SU-DHL-6 (cell line): ENCODE measurements around the gene B9D2.

ENCODE experiments used
- H2AFZ ChIP-seq: fragments of 200-600 bp; sonication (generic); 2 replicates; pipeline ENCODE4 v1.6.1; 2014; ENCODE audit warnings: low read depth, mild to moderate bottlenecking, moderate library complexity, mixed read lengths, antibody characterized with exemption, low read length; ENCODE audit not compliant: severe bottlenecking
- H3F3A ChIP-seq: fragments of 200-600 bp; shearing (Covaris generic); 2 replicates; pipeline ENCODE4 v1.6.0; 2016; ENCODE audit warnings: antibody characterized with exemption, mild to moderate bottlenecking; ENCODE audit not compliant: insufficient read depth
- H3K27ac ChIP-seq: fragments of 200-600 bp; sonication (generic); 2 replicates; pipeline ENCODE4 v1.5.1; 2016; ENCODE audit warnings: low read depth, mild to moderate bottlenecking, low read length, moderate library complexity, mixed read lengths
- H3K27me3 ChIP-seq: fragments of 200-600 bp; sonication (generic), shearing (Covaris generic); 2 replicates; pipeline ENCODE4 v1.6.0; 2014; ENCODE audit warnings: mild to moderate bottlenecking, low read length
- H3K36me3 ChIP-seq: fragments of 200-600 bp; sonication (generic); 2 replicates; pipeline ENCODE4 v1.6.1; 2014; ENCODE audit warnings: mild to moderate bottlenecking, low read length, mixed read lengths
- H3K4me2 ChIP-seq: fragments of 300-600, 200-600 bp; shearing (Covaris generic), sonication (generic); 2 replicates; pipeline ENCODE4 v1.6.0; 2014; ENCODE audit warnings: low read length, low read depth, mild to moderate bottlenecking; ENCODE audit not compliant: poor library complexity, severe bottlenecking
- H3K4me3 ChIP-seq: fragments of 200-600 bp; sonication (generic); 2 replicates; pipeline ENCODE4 v1.5.1; 2014; ENCODE audit warnings: antibody characterized with exemption, low read length, mild to moderate bottlenecking, mixed read lengths; ENCODE audit not compliant: insufficient read depth, poor library complexity, severe bottlenecking
- H3K79me2 ChIP-seq: fragments of 200-600 bp; sonication (generic); 2 replicates; pipeline ENCODE4 v1.6.1; 2014; ENCODE audit warnings: mild to moderate bottlenecking, low read length, moderate library complexity; ENCODE audit not compliant: insufficient read depth
- H3K9ac ChIP-seq: fragments of 200-600 bp; sonication (generic); 2 replicates; pipeline ENCODE4 v1.7.0; 2014; ENCODE audit warnings: mild to moderate bottlenecking, low read length
- H3K9me2 ChIP-seq: fragments of 200-600 bp; sonication (generic); replicated peaks from 2 replicates; pipeline ENCODE4 v1.6.1; 2014; ENCODE audit warnings: low read length; ENCODE audit not compliant: insufficient read depth
- H3K9me3 ChIP-seq: fragments of 200-600 bp; sonication (generic); 2 replicates; pipeline ENCODE4 v1.6.1; 2014; ENCODE audit warnings: low read length, mixed read lengths; ENCODE audit not compliant: insufficient read depth
- H4K20me1 ChIP-seq: fragments of 200-600 bp; sonication (generic); 2 replicates; pipeline ENCODE4 v1.6.1; 2014; ENCODE audit warnings: low read depth, mild to moderate bottlenecking, antibody characterized with exemption, low read length, moderate library complexity, mixed read lengths
- EZH2phosphoT487 ChIP-seq: fragments of 200-600 bp; sonication (generic), shearing (Covaris generic); conservative IDR thresholded peaks from 2 replicates; pipeline ENCODE4 v1.6.1; 2018; ENCODE audit warnings: mild to moderate bottlenecking, antibody characterized with exemption, low read length, moderate library complexity, mixed read lengths
- TF ChIP-seq, protein P1 (sequence below): fragments of 200-600 bp; sonication (generic); IDR thresholded peaks from one replicate; pipeline ENCODE4 v1.5.1; 2017; ENCODE audit warnings: antibody characterized with exemption, mild to moderate bottlenecking, low read length, moderate library complexity; ENCODE audit not compliant: insufficient read depth, poor library complexity, severe bottlenecking

Gene B9D2

DNA sequence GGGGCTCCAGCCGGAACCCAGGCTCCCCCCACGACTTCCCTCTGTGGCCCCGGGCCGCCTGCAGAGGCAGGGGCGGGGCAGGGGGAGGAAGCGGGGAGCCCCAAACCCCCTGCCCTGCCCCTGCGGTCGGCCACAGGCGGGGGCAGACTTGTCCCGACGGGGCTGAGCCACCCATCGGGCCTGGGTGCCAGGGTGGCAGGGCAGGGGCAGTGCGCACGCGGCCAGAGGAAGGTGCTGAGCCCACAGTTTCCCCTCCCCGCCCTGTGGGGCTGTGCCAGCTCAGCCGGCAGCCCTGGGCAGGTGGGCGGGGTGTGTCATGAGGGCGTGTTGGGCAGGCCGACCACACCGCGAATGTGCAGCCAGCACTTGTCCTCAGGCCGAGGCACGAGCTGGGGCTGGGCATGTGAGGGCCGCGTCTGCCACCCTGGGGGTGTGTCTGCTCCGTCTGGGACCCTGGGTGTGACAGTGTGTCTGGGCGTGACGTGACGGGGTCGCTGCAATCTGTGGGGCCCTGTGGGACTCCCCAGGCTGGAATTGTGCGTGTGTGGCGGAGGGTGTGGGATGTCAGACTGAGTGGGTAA, 36.3 kb downstream of the B9D2 start:
- H3K27ac ChIP-seq: peak overlapping the region; percentile 91
- no peaks in the 10 kb centered on the region for H3K9me2 ChIP-seq
- peak overlapping the region; percentile 65 for H3K9ac ChIP-seq
- H3K79me2 ChIP-seq: no peaks in the 10 kb centered on the region
- TF ChIP-seq EZH2phosphoT487: no peak
- TF ChIP-seq, protein P1, sequence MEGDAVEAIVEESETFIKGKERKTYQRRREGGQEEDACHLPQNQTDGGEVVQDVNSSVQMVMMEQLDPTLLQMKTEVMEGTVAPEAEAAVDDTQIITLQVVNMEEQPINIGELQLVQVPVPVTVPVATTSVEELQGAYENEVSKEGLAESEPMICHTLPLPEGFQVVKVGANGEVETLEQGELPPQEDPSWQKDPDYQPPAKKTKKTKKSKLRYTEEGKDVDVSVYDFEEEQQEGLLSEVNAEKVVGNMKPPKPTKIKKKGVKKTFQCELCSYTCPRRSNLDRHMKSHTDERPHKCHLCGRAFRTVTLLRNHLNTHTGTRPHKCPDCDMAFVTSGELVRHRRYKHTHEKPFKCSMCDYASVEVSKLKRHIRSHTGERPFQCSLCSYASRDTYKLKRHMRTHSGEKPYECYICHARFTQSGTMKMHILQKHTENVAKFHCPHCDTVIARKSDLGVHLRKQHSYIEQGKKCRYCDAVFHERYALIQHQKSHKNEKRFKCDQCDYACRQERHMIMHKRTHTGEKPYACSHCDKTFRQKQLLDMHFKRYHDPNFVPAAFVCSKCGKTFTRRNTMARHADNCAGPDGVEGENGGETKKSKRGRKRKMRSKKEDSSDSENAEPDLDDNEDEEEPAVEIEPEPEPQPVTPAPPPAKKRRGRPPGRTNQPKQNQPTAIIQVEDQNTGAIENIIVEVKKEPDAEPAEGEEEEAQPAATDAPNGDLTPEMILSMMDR: no peak
- no peak overlapping the region for H2AFZ ChIP-seq
- H3K36me3 ChIP-seq: no peaks in the 10 kb centered on the region
- H4K20me1 ChIP-seq: no peaks in the 10 kb centered on the region
- H3K4me3 ChIP-seq: peak overlapping the region; percentile 43
- peaks cover 31% of the 10 kb centered on the region for H3F3A ChIP-seq
- H3K9me3 ChIP-seq: no peaks in the 10 kb centered on the region
- H3K4me2 ChIP-seq: peak overlapping the region; percentile 79
- no peaks in the 10 kb centered on the region for H3K27me3 ChIP-seq

DNA sequence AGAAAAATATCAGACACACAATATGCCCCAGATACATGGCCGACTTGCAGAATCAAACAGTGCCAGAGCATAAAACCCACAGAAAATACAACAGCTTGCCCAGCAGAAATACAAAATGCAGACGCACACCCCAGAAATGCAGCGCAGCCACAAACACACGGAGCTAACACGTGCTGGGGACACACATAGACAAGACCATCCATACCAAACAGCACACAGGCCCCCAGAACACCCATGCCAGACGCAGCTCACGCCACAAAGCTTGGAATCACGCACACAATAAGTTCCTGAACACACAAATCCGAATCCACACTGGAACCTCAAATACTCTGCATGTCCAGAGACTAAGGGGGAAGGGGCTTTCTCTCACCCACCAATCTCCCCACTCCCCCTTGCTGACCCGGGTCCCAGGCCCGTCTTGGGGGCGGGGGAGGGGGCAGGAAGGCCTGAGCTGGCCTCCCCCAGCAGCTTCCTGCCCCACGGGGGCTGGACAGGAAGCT, 36.8 kb downstream of the B9D2 start:
- Histone ChIP-seq H2AFZ (peak overlapping the region; percentile 10), H3K9me3 (no peaks in the 10 kb centered on the region), H3K27me3 (no peaks in the 10 kb centered on the region), H3K9ac (peak overlapping the region; percentile 65), H3K4me2 (peak overlapping the region; percentile 79), H3K79me2 (no peaks in the 10 kb centered on the region), H4K20me1 (no peaks in the 10 kb centered on the region), H3K27ac (peak overlapping the region; percentile 91), H3K36me3 (no peaks in the 10 kb centered on the region), H3F3A (peaks cover 31% of the 10 kb centered on the region), H3K4me3 (peak overlapping the region; percentile 43), H3K9me2 (no peaks in the 10 kb centered on the region)
- TF ChIP-seq, protein P1: no peak
- no peak for TF ChIP-seq EZH2phosphoT487

DNA sequence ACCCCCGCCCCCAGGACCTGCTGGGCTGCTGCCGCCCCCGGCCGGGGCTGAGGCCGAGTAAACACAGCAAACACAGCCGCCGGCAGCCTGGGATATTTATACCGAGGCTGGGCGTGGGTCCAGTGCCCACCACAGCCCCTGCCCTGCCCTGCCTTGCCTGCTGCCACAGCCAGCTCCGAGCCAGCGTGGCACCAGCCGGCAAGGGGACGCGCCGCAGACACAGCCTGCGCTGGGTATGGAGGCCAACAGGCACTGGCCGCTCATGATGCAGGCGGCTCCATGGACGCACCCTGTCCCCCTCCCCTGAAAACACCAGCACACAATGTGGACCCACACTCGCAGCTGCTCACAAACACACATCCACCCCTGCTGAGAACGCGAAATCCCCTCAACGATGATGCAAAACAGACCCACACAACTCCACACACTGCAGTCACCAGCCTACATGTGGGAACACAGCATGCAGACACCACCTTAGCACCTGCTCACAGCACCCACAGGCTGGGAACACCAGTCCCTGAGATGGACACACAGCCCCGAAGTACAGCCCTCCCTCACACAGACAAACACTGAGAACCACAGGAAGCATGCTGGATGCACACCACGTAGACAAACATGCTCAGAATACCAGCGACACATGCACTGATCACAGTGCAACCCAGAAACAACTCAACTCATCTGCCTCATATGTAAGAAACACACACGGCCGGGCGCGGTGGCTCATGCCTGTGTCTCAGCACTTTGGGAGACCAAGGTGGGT, 37.8 kb downstream of the B9D2 start:
- Histone ChIP-seq H3K27ac (peak overlapping the region; percentile 91), H3K4me2 (peak overlapping the region; percentile 79), H3K9me2 (no peaks in the 10 kb centered on the region), H2AFZ (no peak overlapping the region), H3K27me3 (no peaks in the 10 kb centered on the region), H3F3A (peaks cover 31% of the 10 kb centered on the region), H4K20me1 (no peaks in the 10 kb centered on the region), H3K9me3 (no peaks in the 10 kb centered on the region), H3K4me3 (no peak overlapping the region), H3K9ac (peak overlapping the region; percentile 65), H3K79me2 (no peaks in the 10 kb centered on the region), H3K36me3 (no peaks in the 10 kb centered on the region)
- TF ChIP-seq EZH2phosphoT487: no peak
- TF ChIP-seq, protein P1: no peak
